ENCODE results near the gene TUBB6. TPM values are rescaled to one million over a fixed set of nuclear protein-coding genes. Genes with fewer than 3 reads are reported as not detected.

TUBB6 gene
- total and polyA plus RNA-seq, 8 donors: 55.6 to 140 (median 83.1) TPM

DNA sequence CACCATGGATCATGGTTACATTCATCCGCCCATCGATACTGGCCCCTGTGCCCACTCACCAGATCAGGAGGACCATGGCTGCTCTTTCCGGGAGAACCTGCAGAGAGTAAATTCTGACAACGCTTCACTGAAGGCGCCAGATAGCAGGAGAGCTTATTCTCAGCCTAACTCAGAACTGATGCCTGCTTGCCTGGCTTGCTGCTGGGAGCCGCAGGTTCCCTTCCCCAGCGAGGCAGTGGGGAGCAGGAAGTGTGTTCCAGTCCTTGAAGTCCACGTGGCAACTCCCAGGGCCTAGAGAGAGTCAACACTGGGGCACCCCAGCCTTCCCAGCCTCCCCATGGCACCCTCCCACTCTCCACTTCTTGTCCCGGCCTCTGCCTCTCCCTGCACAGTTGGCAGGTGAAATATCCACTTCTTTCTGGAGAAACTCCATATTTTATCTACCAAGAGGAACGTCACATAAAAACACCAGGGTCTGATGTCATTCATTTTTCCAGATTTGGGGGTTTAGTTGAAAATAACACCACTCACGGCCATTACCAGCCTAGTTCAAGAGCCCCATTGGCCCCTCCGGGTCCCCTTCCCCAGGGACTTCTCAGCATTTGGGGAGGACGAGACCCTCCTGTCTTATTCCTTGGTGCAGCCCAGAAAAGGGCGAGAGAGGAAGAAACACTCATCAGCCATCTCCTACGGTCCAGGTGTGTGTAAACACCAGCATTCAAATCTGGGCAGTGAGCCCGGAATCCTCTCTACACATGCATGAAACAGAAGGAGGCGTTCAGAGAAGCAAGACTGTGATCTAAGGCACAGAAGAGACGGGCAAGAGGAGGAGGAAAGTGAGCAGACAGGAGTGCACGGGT lies 3.5 kb upstream of the TUBB6 start:
- Histone ChIP-seq H3K27me3 (peaks cover 0 to 45% of the 10 kb centered on the region in 2 donors), H3K27ac (no peak overlapping the region), H3K4me3 (no peak overlapping the region), H3K9me3 (no peaks in the 10 kb centered on the region), H3K4me1 (peaks cover 3 to 23% of the 10 kb centered on the region in 2 donors), H3K36me3 (no peaks in the 10 kb centered on the region)
- intact Hi-C loops (cut with DNase I): no loop called here
- ATAC-seq (peak; percentile 42), DNase-seq (peak in 1 of 4 donors; percentile 72)
- no peak for TF ChIP-seq CTCF (IDR thresholded peaks at IDR 0.05)

DNA sequence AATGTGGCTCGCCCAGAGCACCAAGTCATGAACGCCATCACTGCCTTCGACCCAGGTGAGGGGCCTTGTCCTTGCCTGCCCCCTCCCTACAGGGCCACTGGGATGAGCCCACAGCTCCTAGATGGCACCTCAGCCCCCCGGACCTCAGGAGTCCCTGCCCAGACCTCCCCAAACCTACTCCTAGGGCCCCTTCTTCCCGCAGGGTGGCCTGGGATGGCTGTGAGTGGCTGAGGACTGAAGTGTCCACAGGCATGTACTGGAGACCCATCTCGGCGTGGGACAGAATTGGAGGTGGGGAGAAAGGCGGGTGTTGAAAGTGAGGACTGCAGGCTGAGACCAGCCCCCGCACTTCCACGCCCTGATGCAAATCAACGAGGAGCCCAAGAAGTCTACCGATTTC lies 2.8 kb upstream of the TUBB6 start:
- intact Hi-C loops (cut with DNase I): no loop called here
- peaks cover 8 to 29% of the 10 kb centered on the region in 2 donors for H3K4me1 ChIP-seq
- no peaks in the 10 kb centered on the region for H3K9me3 ChIP-seq
- H3K27ac ChIP-seq: no peak overlapping the region
- H3K27me3 ChIP-seq: peaks cover 0 to 49% of the 10 kb centered on the region in 2 donors
- DNase-seq: no peak
- no peak overlapping the region for H3K4me3 ChIP-seq
- no peak for TF ChIP-seq CTCF (IDR thresholded peaks at IDR 0.05)
- H3K36me3 ChIP-seq: peaks cover 0 to 5% of the 10 kb centered on the region in 2 donors
- ATAC-seq: no peak

GRCh38 chr18:12305930-12306629 lies 2.0 kb upstream of the TUBB6 start:
- H3K9me3 ChIP-seq: no peaks in the 10 kb centered on the region
- DNase-seq: no peak
- ATAC-seq: no peak
- H3K4me1 ChIP-seq: peaks cover 8 to 38% of the 10 kb centered on the region in 2 donors
- peaks cover 0 to 49% of the 10 kb centered on the region in 2 donors for H3K27me3 ChIP-seq
- peaks cover 0 to 14% of the 10 kb centered on the region in 2 donors for H3K36me3 ChIP-seq
- H3K27ac ChIP-seq: no peak overlapping the region
- H3K4me3 ChIP-seq: no peak overlapping the region
- TF ChIP-seq CTCF (IDR thresholded peaks at IDR 0.05): no peak
- intact Hi-C loops (cut with DNase I): no loop called here

DNA sequence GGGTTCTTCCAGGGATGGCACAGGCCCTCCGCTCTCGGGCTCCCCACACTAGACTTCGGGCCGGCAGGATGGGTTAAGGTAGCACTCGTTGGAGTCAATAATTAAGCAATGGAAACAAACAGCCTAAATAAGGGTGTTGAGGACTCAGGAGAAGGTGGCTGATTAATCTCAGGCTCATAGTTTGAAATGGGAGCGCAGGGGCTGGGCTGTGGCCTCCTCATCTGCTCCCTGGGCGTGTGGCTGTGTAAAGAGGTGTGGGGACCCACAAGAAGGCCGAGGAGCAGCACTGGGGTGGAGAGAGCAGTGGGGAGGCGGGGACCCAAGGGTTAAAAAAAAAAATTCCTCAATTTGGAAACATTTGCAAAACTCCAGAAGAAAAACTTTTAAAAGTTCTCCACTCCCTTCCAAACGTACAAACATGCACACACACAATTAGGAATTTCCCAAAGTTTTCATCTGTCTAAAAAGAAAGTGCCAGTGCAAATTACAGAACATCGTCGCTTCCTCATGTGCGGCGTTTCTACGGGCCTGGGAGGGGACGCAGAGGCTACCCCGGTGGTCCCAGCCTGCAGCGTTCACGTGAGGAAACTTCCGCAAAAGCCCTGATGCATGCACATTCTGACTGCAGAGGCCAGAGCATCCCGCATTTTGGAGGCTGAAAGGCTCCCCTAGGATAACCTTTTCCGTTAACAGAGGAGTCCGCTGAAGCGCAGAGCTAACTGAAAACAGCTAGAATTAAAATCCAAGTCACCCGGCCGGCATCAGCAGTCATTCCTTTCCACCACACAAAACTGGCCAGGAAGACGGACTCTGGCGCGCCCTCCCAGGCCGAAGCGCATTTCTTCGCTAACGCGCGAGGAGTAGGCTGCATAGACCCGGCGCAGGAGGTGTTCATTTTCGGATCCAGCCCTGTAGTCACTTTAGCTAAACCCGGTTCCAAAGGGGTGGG lies 1.0 kb upstream of the TUBB6 start:
- H3K27ac ChIP-seq: peak overlapping the region; percentile 95 to 96
- intact Hi-C loops (cut with DNase I): no loop called here
- peak overlapping the region; percentile 64 for H3K4me3 ChIP-seq
- H3K9me3 ChIP-seq: peaks cover 0 to 7% of the 10 kb centered on the region in 2 donors
- DNase-seq (peak in 3 of 4 donors; percentile 52 to 59 (median 59)), ATAC-seq (peak; percentile 26)
- TF ChIP-seq CTCF (IDR thresholded peaks at IDR 0.05): no peak
- peaks cover 0 to 49% of the 10 kb centered on the region in 2 donors for H3K27me3 ChIP-seq
- H3K36me3 ChIP-seq: peaks cover 0 to 24% of the 10 kb centered on the region in 2 donors
- H3K4me1 ChIP-seq: peaks cover 8 to 38% of the 10 kb centered on the region in 2 donors
